ENCODE measurements around the gene RBM19.

DNA sequence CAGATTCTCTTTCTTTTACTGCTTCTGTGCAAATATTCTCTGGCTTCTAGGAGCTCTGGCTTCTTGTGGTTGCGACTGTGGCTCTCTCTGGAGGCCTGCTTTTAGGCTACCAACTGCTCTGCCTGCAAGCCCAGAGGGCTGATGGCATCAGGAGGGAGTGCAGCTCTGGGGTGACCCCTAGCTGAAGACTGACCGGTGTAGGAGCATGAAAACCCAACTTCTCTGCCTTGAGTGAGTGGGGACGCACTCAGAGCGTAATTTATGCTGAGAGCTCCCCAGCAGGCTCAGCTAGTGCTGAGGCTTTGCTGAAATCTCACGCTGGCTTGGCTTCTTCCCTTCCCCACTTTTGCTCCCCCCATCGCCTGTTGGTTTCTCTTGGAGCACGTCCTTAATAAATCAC, 29.9 kb upstream of the RBM19 start:
- TF ChIP-seq, protein P1, sequence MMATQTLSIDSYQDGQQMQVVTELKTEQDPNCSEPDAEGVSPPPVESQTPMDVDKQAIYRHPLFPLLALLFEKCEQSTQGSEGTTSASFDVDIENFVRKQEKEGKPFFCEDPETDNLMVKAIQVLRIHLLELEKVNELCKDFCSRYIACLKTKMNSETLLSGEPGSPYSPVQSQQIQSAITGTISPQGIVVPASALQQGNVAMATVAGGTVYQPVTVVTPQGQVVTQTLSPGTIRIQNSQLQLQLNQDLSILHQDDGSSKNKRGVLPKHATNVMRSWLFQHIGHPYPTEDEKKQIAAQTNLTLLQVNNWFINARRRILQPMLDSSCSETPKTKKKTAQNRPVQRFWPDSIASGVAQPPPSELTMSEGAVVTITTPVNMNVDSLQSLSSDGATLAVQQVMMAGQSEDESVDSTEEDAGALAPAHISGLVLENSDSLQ (IDR thresholded peaks at IDR 0.05), result no peak
- no peak for TF ChIP-seq SP1 (IDR thresholded peaks at IDR 0.05)
- TF ChIP-seq BHLHE40 (IDR thresholded peaks at IDR 0.05; ENCODE audit: borderline replicate concordance), result no peak
- no peak for TF ChIP-seq SUZ12 (IDR thresholded peaks at IDR 0.05)
- no peak for TF ChIP-seq FOXM1 (IDR thresholded peaks at IDR 0.05; ENCODE audit: borderline replicate concordance)
- TF ChIP-seq L3MBTL2 (conservative IDR thresholded peaks at IDR 0.05), result no peak
- no peak for TF ChIP-seq ARNT (IDR thresholded peaks at IDR 0.05)
- TF ChIP-seq LEF1 (IDR thresholded peaks at IDR 0.05; ENCODE audit: borderline replicate concordance), result no peak
- TF ChIP-seq TARDBP (IDR thresholded peaks at IDR 0.05), result no peak
- TF ChIP-seq FOXA1 (IDR thresholded peaks at IDR 0.05), result no peak
- no peak for TF ChIP-seq FOXK2 (IDR thresholded peaks at IDR 0.05)
